Caco-2 (cell line): ENCODE measurements around the gene TXNRD2. TPM values are rescaled to one million over a fixed set of nuclear protein-coding genes. Genes with fewer than 3 reads are reported as not detected.
"Not testable (repeated sequence)": the region's sequence is repeated elsewhere in the genome, so short reads cannot be mapped to it uniquely, and the experiment has no call there.

Experiments used
- BruUV-seq: library from RNA; stranded (reverse); fragments of 400-500 nt; replicated peaks from 2 replicates; lab custom pipeline; 2021; lab: Mats Ljungman, UMichigan
- CTCF ChIA-PET: fragments of 300-600 bp; sonication (Branson Sonifier 250); formaldehyde crosslinking; loops from one replicate; lab custom pipeline; 2022; ENCODE audit warnings: antibody characterized with exemption; lab: Charles Lee
- POLR2A ChIA-PET: fragments of 300-600 bp; sonication (Branson Sonifier 250); formaldehyde crosslinking; loops from one replicate; lab custom pipeline; 2022; ENCODE audit warnings: antibody characterized with exemption; lab: Charles Lee
- DNase-seq, 2 experiments: peaks; one replicate each; pipeline versions ENCODE4 v3.0.0 to v3.0.0-alpha.2; 2020 to 2022
- H3K27me3 ChIP-seq: replicated peaks from 2 replicates; pipeline ENCODE4 v1.6.0; 2011; ENCODE audit warnings: low read length; ENCODE audit not compliant: control insufficient read depth, insufficient read depth
- H3K36me3 ChIP-seq: 2 replicates; pipeline ENCODE4 v1.5.1; 2011; ENCODE audit warnings: low read length; ENCODE audit not compliant: control insufficient read depth, insufficient read depth
- H3K4me1 ChIP-seq: fragments of 250-450 bp; sonication (Bioruptor Pico); 2 replicates; pipeline ENCODE4 v1.5.1; 2020; ENCODE audit warnings: mild to moderate bottlenecking
- H3K4me3 ChIP-seq: 2 replicates; pipeline ENCODE4 v1.5.1; 2011; ENCODE audit warnings: low read depth, mild to moderate bottlenecking, control low read depth, low read length
- H3K9me3 ChIP-seq: fragments of 250-450 bp; sonication (Bioruptor Pico); 2 replicates; pipeline ENCODE4 v1.5.1; 2020; ENCODE audit warnings: mild to moderate bottlenecking, moderate library complexity
- H3K27ac Mint-ChIP-seq: one replicate; pipeline ENCODE4 v1.8.0; 2022; ENCODE audit warnings: mixed read lengths; ENCODE audit not compliant: unreplicated experiment
- H3K27me3 Mint-ChIP-seq: one replicate; pipeline ENCODE4 v1.8.0; 2022; ENCODE audit warnings: mixed read lengths; ENCODE audit not compliant: insufficient read depth, unreplicated experiment
- H3K36me3 Mint-ChIP-seq: one replicate; pipeline ENCODE4 v1.8.0; 2022; ENCODE audit warnings: mild to moderate bottlenecking, mixed read lengths; ENCODE audit not compliant: insufficient read depth, unreplicated experiment
- H3K4me1 Mint-ChIP-seq: one replicate; pipeline ENCODE4 v1.8.0; 2022; ENCODE audit warnings: low read depth, mixed read lengths; ENCODE audit not compliant: unreplicated experiment
- H3K4me3 Mint-ChIP-seq: one replicate; pipeline ENCODE4 v1.8.0; 2022; ENCODE audit warnings: mild to moderate bottlenecking, moderate library complexity, mixed read lengths; ENCODE audit not compliant: unreplicated experiment
- H3K9me3 Mint-ChIP-seq: one replicate; pipeline ENCODE4 v1.8.0; 2022; ENCODE audit warnings: mixed read lengths; ENCODE audit not compliant: unreplicated experiment
- intact Hi-C: fragments of 100-400 bp; cut with micrococcal nuclease; formaldehyde crosslinking; loops from one replicate; pipeline ENCODE4 v1.10.0; 2022; ENCODE audit not compliant: unreplicated experiment
- total RNA-seq: library from RNA; stranded (reverse); gene quantifications from 2 replicates; pipeline ENCODE4 v1.2.3, GENCODE V29; 2022
- TF ChIP-seq, protein P1 (sequence below), 2 experiments: fragments of 200-600 bp in 1 of 2; IDR thresholded peaks; 1 replicate in 1 of 2; 2 replicates in 1 of 2; pipeline versions ENCODE4 v1.5.1 to v1.8.0; 2011 to 2022; ENCODE audit warnings: antibody characterized with exemption in 1 of 2, control low read depth in 1 of 2, inconsistent platforms in 1 of 2, low read depth in 1 of 2, low read length in 1 of 2, mild to moderate bottlenecking in 1 of 2, moderate library complexity in 1 of 2; ENCODE audit not compliant: insufficient read depth in 1 of 2, severe bottlenecking in 1 of 2, unreplicated experiment in 1 of 2

The TXNRD2 gene
- total RNA-seq, 1 experiment from 2014 or later, result 44.8 TPM

DNA sequence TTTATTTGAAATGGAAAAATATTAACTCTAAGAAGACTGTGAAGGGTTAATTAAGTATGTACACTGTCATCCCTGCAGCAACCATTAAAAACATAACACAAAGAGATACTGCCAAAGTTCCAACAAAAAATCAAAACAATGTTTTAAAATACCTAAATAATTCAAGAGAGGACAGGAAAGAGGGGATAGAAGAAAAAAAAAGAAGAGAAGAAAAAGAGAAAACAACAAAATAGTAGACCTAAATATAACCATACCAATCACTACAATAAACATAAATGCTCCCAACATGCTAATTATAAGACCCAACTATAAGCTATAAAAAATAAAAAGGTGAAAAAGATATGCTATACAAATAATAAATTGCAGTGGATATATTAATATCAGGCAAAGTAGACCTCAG, 107.0 kb downstream of the TXNRD2 start:
- CTCF ChIA-PET, result no interaction called here
- Histone ChIP-seq H3K9me3 (no peaks in the 10 kb centered on the region; the same call in 1 of the 2 replicates), H3K4me3 (no peak overlapping the region), H3K27me3 (no peaks in the 10 kb centered on the region), H3K36me3 (no peaks in the 10 kb centered on the region), H3K4me1 (no peaks in the 10 kb centered on the region)
- POLR2A ChIA-PET, result no interaction called here
- no peaks in the 10 kb centered on the region for H3K9me3 Mint-ChIP-seq
- BruUV-seq, result no TSS peak
- no peaks in the 10 kb centered on the region for H3K4me1 Mint-ChIP-seq
- H3K27ac Mint-ChIP-seq, result no peak overlapping the region
- TF ChIP-seq, protein P1, sequence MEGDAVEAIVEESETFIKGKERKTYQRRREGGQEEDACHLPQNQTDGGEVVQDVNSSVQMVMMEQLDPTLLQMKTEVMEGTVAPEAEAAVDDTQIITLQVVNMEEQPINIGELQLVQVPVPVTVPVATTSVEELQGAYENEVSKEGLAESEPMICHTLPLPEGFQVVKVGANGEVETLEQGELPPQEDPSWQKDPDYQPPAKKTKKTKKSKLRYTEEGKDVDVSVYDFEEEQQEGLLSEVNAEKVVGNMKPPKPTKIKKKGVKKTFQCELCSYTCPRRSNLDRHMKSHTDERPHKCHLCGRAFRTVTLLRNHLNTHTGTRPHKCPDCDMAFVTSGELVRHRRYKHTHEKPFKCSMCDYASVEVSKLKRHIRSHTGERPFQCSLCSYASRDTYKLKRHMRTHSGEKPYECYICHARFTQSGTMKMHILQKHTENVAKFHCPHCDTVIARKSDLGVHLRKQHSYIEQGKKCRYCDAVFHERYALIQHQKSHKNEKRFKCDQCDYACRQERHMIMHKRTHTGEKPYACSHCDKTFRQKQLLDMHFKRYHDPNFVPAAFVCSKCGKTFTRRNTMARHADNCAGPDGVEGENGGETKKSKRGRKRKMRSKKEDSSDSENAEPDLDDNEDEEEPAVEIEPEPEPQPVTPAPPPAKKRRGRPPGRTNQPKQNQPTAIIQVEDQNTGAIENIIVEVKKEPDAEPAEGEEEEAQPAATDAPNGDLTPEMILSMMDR (IDR thresholded peaks at IDR 0.05; ENCODE audit: insufficient read depth in 1 of 2, low read depth in 1 of 2, low read length in 1 of 2, severe bottlenecking in 1 of 2, unreplicated experiment in 1 of 2), result no peak
- H3K4me3 Mint-ChIP-seq, result no peak overlapping the region
- H3K27me3 Mint-ChIP-seq, result no peaks in the 10 kb centered on the region
- no peaks in the 10 kb centered on the region for H3K36me3 Mint-ChIP-seq
- intact Hi-C loops, result no loop called here
- no peak for DNase-seq

- BruUV-seq, intact Hi-C loops, H3K4me1 Mint-ChIP-seq, H3K27me3 Mint-ChIP-seq, H3K4me3 ChIP-seq, H3K9me3 Mint-ChIP-seq, DNase-seq, H3K27ac Mint-ChIP-seq, H3K36me3 Mint-ChIP-seq, H3K4me1 ChIP-seq, H3K9me3 ChIP-seq, H3K36me3 ChIP-seq, H3K27me3 ChIP-seq, H3K4me3 Mint-ChIP-seq, CTCF ChIA-PET: not testable (repeated sequence)
- POLR2A ChIA-PET, result interaction anchor here (1.2 kb wide), 1 partner anchor 21 kb away, joined by 8 read pairs; no protein-coding TSS in a partner anchor
Measured at GRCh38 chr22:19833327-19833726, 108.3 kb downstream of the TXNRD2 start.

- no peaks in the 10 kb centered on the region for H3K4me1 Mint-ChIP-seq
- no peak overlapping the region for H3K4me3 ChIP-seq
- POLR2A ChIA-PET, result interaction anchor here (1.2 kb wide), 1 partner anchor 21 kb away, joined by 8 read pairs; no protein-coding TSS in a partner anchor
- intact Hi-C loops, result no loop called here
- no peak overlapping the region for H3K27ac Mint-ChIP-seq
- DNase-seq, result no peak
- no peaks in the 10 kb centered on the region for H3K36me3 ChIP-seq
- TF ChIP-seq, protein P1 (IDR thresholded peaks at IDR 0.05; ENCODE audit: insufficient read depth in 1 of 2, low read depth in 1 of 2, low read length in 1 of 2, severe bottlenecking in 1 of 2, unreplicated experiment in 1 of 2), result no peak
- H3K4me3 Mint-ChIP-seq, result no peak overlapping the region
- BruUV-seq, result no TSS peak
- no peaks in the 10 kb centered on the region for H3K27me3 Mint-ChIP-seq
- no peaks in the 10 kb centered on the region for H3K27me3 ChIP-seq
- no peaks in the 10 kb centered on the region for H3K4me1 ChIP-seq
- no peaks in the 10 kb centered on the region; the same call in 1 of the 2 replicates for H3K9me3 ChIP-seq
- H3K36me3 Mint-ChIP-seq, result no peaks in the 10 kb centered on the region
- no peaks in the 10 kb centered on the region for H3K9me3 Mint-ChIP-seq
- CTCF ChIA-PET, result interaction anchor here (0.7 kb wide), 1 partner anchor 78 kb away, joined by 3 read pairs; no protein-coding TSS in a partner anchor
Measured at GRCh38 chr22:19832476-19833108, 109.0 kb downstream of the TXNRD2 start.

- H3K27me3 Mint-ChIP-seq, H3K9me3 Mint-ChIP-seq, H3K27me3 ChIP-seq, BruUV-seq, DNase-seq, intact Hi-C loops, H3K36me3 Mint-ChIP-seq, H3K4me1 ChIP-seq, H3K4me1 Mint-ChIP-seq, H3K36me3 ChIP-seq, H3K9me3 ChIP-seq, H3K4me3 ChIP-seq, H3K27ac Mint-ChIP-seq, H3K4me3 Mint-ChIP-seq: not testable (repeated sequence)
- CTCF ChIA-PET, result interaction anchor here (0.7 kb wide), 1 partner anchor 78 kb away, joined by 3 read pairs; no protein-coding TSS in a partner anchor
- POLR2A ChIA-PET, result interaction anchor here (1.2 kb wide), 1 partner anchor 22 kb away, joined by 8 read pairs; no protein-coding TSS in a partner anchor
Measured at GRCh38 chr22:19831979-19832378, 109.6 kb downstream of the TXNRD2 start.
